Mesothelial cell of epicardium (in vitro differentiated cells): Measurements from ENCODE around the gene HRH2. TPM values are rescaled to one million over a fixed set of nuclear protein-coding genes. Genes with fewer than 3 reads are reported as not detected.

ENCODE experiments used
- DNase-seq, 2 experiments: peaks; one replicate each; pipeline ENCODE4 v3.0.0; 2021; ENCODE audit warnings: low spot score in 2 of 2; ENCODE audit not compliant: unreplicated experiment in 2 of 2
- H3K27ac Mint-ChIP-seq: 2 replicates; pipeline ENCODE4 v1.8.0; 2021; ENCODE audit warnings: mixed read lengths
- H3K27me3 Mint-ChIP-seq: 2 replicates; pipeline ENCODE4 v1.8.0; 2021; ENCODE audit warnings: low read depth, mixed read lengths
- H3K36me3 Mint-ChIP-seq: 2 replicates; pipeline ENCODE4 v1.8.0; 2021; ENCODE audit warnings: mixed read lengths
- H3K4me1 Mint-ChIP-seq: 2 replicates; pipeline ENCODE4 v1.8.0; 2021; ENCODE audit warnings: mixed read lengths
- H3K4me3 Mint-ChIP-seq: 2 replicates; pipeline ENCODE4 v1.8.0; 2021; ENCODE audit warnings: mild to moderate bottlenecking, moderate library complexity, mixed read lengths
- H3K9me3 Mint-ChIP-seq: 2 replicates; pipeline ENCODE4 v1.8.0; 2021; ENCODE audit warnings: mixed read lengths
- total RNA-seq: library from RNA; stranded (reverse); gene quantifications from 3 replicates; pipeline ENCODE4 v1.2.1, GENCODE V29; 2021
- TF ChIP-seq, protein P1 (sequence below): fragments of 200-600 bp; sonication (generic); IDR thresholded peaks from one replicate; pipeline ENCODE4 v1.5.0; 2021; ENCODE audit warnings: antibody characterized with exemption; ENCODE audit not compliant: unreplicated experiment

Gene HRH2
- total RNA-seq, 1 donor from 2014 or later: 2.6 TPM

DNA sequence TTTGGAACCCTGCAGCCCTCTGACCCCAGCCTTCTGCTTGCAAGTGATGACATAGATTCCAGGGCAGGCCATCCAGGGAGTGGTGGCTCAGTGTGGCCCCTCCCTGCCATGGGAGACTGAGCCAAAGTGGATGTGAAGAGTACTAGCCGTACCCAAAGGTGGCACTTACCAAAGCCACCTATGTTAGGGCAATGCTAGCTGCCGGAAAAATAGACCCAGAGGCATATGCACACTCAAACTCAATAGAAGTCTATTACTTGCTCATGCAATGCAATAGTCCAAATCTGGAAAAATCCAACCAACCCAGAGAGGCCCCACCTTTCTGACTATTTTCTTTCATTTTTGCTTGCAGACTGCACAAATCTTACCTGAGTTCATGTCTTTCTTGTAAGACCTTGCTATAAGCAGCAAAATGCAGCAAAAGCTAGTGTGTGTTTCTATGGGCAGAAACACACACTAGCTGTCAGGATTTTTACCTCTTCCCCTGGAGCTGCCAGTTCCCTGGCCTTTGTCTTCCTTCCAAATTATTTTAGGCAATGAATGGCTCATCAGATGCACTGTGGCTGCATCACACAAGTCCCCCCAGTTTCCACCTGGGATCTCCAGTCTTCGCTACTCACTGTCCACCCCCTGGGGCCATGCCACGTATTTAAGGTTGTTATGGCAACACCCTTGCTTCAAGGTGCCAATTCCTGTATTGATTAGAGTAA, 74.0 kb downstream of the HRH2 start:
- H3K4me1 Mint-ChIP-seq: peaks cover 7% of the 10 kb centered on the region
- no peak overlapping the region for H3K27ac Mint-ChIP-seq
- no peaks in the 10 kb centered on the region for H3K36me3 Mint-ChIP-seq
- TF ChIP-seq, protein P1, sequence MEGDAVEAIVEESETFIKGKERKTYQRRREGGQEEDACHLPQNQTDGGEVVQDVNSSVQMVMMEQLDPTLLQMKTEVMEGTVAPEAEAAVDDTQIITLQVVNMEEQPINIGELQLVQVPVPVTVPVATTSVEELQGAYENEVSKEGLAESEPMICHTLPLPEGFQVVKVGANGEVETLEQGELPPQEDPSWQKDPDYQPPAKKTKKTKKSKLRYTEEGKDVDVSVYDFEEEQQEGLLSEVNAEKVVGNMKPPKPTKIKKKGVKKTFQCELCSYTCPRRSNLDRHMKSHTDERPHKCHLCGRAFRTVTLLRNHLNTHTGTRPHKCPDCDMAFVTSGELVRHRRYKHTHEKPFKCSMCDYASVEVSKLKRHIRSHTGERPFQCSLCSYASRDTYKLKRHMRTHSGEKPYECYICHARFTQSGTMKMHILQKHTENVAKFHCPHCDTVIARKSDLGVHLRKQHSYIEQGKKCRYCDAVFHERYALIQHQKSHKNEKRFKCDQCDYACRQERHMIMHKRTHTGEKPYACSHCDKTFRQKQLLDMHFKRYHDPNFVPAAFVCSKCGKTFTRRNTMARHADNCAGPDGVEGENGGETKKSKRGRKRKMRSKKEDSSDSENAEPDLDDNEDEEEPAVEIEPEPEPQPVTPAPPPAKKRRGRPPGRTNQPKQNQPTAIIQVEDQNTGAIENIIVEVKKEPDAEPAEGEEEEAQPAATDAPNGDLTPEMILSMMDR: no peak
- H3K4me3 Mint-ChIP-seq: no peak overlapping the region
- peaks cover 7% of the 10 kb centered on the region for H3K9me3 Mint-ChIP-seq
- peaks cover 62% of the 10 kb centered on the region for H3K27me3 Mint-ChIP-seq
- no peak for DNase-seq

DNA sequence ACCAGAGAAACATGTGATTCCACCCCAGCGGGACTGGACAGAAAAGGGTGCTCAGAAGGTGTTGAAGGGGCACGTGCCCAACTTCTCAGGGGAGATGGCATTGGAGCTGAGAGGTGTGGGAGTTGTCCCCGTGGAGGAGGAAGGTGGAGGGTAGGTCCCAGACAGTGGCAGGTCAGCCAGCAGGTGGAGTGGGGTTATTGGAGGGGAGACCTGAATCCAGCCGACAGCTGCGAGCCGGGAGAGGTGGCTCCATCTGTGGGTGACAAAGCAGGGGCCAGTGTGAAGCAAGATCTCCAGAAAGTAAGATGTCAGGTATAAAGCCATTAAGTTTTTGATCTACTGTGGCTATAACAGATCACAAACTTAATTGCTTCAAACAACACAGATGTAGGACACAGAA, 75.1 kb downstream of the HRH2 start:
- Mint-ChIP-seq H3K4me1 (peaks cover 7% of the 10 kb centered on the region), H3K27ac (no peak overlapping the region), H3K9me3 (peaks cover 7% of the 10 kb centered on the region), H3K4me3 (no peak overlapping the region), H3K27me3 (peaks cover 59% of the 10 kb centered on the region), H3K36me3 (no peaks in the 10 kb centered on the region)
- TF ChIP-seq, protein P1: no peak
- no peak for DNase-seq

DNA sequence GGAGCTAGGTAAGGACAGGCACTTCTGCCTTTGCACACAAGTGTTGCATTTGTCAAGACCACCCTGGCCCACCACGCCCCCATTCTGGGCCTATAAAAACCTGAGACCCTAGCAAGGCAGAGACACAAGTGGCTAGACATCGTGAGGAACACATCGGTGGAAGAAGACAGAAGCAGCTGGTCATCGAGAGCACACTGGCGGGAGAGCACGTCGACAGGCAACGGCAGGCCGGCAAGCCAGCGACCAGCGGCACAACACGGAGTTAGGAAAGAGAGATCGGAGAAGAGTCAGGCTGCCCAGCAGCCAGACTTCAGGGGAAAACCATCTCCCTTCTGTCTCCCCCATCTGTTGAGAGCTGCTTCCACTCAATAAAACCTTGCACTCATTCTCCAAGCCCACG, 76.1 kb downstream of the HRH2 start:
- H3K4me1 Mint-ChIP-seq: peaks cover 6% of the 10 kb centered on the region
- TF ChIP-seq, protein P1: no peak
- no peaks in the 10 kb centered on the region for H3K36me3 Mint-ChIP-seq
- H3K27ac Mint-ChIP-seq: no peak overlapping the region
- H3K4me3 Mint-ChIP-seq: no peak overlapping the region
- no peak for DNase-seq
- peaks cover 58% of the 10 kb centered on the region for H3K27me3 Mint-ChIP-seq
- H3K9me3 Mint-ChIP-seq: peaks cover 7% of the 10 kb centered on the region

DNA sequence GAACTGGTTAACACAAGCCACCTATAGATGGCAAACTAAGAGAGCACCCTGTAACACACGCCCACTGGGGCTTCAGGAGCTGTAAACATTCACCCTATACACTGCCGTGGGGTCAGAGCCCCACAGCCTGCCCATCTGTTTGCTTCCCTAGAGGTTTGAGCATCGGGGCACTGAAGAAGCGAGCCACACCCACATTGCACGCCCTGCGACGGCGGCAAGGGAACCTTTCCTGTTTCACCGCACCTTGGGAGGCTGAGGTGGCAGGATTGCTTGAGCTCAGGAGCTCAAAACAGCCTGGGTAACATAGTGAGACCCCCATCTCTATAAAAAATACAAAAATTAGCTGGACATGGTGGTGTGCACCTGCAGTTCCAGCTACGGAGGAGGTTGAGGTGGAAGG, 76.6 kb downstream of the HRH2 start:
- H3K4me1 Mint-ChIP-seq: peaks cover 3% of the 10 kb centered on the region
- H3K4me3 Mint-ChIP-seq: no peak overlapping the region
- no peak overlapping the region for H3K27ac Mint-ChIP-seq
- H3K27me3 Mint-ChIP-seq: peaks cover 60% of the 10 kb centered on the region
- DNase-seq: no peak
- no peaks in the 10 kb centered on the region for H3K36me3 Mint-ChIP-seq
- H3K9me3 Mint-ChIP-seq: peaks cover 7% of the 10 kb centered on the region
- TF ChIP-seq, protein P1: no peak

DNA sequence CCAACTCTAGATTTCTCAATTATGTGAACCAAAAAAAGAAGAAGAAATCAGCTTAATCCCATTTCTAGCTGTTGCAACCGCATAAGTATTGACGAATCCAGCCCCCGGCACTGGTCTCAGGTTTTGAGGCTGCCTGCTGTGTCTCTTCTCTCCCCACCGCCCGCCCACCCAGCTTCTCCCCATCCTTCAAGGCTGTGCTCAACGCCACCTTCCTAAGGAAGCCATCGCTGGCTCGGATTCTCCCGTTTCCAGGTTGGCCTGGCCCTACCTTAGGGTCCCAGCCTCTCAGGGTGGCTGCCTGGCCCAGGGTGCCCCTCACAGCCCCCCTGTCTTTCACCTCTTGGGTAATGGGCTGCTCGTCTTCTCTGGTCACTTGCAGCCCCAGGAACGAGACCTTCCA, 77.8 kb downstream of the HRH2 start:
- Mint-ChIP-seq H3K9me3 (peaks cover 7% of the 10 kb centered on the region), H3K4me1 (no peaks in the 10 kb centered on the region), H3K36me3 (no peaks in the 10 kb centered on the region), H3K4me3 (no peak overlapping the region), H3K27me3 (peaks cover 66% of the 10 kb centered on the region), H3K27ac (no peak overlapping the region)
- DNase-seq: no peak
- TF ChIP-seq, protein P1: no peak
